GM12874 (cell line): ENCODE data around the gene TNFSF9.

ENCODE experiments used
- CTCF ChIP-seq: IDR thresholded peaks from 2 replicates; pipeline ENCODE4 v1.5.1; 2011; ENCODE audit warnings: low read depth, mild to moderate bottlenecking, control low read depth, low read length, moderate library complexity; ENCODE audit not compliant: insufficient read depth

Gene TNFSF9

GRCh38 chr19:6530386-6531162 is at the start of gene TNFSF9:
Gene TNFSF9 (plus strand): TSS chr19:6531026. CDS start chr19:6531037, 11 bp downstream.
- no peak for TF ChIP-seq CTCF

- peak; percentile 62 for TF ChIP-seq CTCF
Measured at GRCh38 chr19:6481541-6482342, 49.1 kb upstream of the TNFSF9 start, which contains the start of gene DENND1C. Gene DENND1C (minus strand): TSS chr19:6481787. CDS start chr19:6481695, 92 bp downstream.

GRCh38 chr19:6482343-6482686 is 48.5 kb upstream of the TNFSF9 start:
- TF ChIP-seq CTCF: no peak

GRCh38 chr19:6483235-6483634 is 47.6 kb upstream of the TNFSF9 start:
- no peak for TF ChIP-seq CTCF

- TF ChIP-seq CTCF: no peak
Measured at GRCh38 chr19:6484230-6484629, 46.6 kb upstream of the TNFSF9 start.

GRCh38 chr19:6484831-6485230 is 46.0 kb upstream of the TNFSF9 start:
- no peak for TF ChIP-seq CTCF

GRCh38 chr19:6489278-6490061 is 41.4 kb upstream of the TNFSF9 start:
- no peak for TF ChIP-seq CTCF
